GM04504 (cell line): ENCODE data around the gene SRCAP.

Experiments
- DNase-seq: peaks from one replicate; pipeline ENCODE4 v3.0.0-alpha.2; 2012; ENCODE audit warnings: low read depth

The SRCAP gene

DNA sequence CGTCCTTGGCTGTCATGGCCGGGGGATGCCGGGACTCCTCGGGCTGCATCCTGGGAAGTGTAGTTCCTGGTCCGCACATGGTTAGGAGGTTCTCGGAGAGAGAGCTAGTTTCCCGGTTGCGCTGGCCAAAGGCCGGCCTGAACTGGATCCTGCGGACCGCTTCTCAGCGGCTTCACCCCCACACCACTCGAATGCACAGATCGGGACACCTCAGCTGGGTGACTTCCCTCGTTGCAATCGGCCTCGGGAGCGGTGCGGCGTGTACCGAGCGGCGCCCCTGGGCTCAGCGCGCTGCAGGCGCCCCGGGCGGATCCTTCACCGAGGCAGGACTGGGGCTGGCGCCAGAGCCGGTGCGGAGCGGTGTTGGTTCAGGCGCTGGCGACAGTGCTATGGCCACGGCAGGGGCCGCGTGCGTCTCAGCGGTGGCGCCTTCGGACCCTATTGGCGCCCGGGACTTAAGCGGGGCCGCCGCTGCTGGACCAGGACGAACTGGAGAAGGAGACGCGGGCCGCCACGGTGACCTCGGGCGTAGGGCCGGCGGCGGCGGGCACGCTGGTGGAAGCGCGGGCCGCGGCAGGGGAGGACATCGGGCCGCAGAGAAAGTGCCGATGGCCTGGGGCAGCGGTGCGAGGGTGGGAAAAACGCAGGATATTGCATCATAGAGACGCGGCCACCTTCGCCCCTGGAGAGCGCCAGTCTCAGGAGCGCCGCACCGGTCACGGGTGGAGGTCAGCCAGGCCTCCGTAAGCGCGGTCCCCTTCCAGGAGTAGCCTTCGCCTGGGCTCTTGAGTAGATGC, 76.6 kb downstream of the SRCAP start:
- DNase-seq, result peak; percentile 57

DNA sequence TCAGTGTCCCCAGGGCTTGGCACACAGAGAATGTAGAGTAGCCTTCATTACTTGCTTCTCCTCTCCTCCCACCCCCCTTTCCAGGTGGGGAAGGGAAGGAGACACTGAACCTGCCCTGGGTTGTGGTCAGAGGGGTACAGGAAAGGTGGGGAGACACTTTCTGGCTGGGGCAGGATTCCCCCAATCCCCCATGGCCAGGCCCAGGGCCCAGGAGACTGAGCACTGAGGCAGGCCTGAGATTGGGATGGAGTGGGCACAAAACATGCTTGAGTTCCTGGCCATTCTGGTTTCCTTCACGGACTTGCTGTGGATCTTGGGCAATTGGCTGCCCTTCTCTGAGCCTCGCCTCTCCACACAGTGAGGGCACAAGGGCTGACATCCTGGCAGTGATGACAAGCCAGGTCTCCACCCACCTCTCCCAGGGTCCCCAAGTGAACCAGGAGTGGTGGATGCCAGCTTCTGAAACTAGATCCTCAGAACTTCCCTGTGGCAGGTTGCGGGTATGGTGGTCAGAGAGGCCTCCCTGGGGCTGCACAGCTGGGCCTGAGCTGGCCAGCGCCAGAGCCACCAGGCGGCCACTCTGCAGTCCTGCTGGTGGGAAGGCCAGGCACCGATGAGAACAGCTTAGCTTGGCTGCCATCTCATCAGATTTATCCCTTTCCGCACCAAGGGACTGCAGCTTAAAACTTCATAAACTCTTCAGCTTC, 78.8 kb downstream of the SRCAP start:
- DNase-seq, result no peak

DNA sequence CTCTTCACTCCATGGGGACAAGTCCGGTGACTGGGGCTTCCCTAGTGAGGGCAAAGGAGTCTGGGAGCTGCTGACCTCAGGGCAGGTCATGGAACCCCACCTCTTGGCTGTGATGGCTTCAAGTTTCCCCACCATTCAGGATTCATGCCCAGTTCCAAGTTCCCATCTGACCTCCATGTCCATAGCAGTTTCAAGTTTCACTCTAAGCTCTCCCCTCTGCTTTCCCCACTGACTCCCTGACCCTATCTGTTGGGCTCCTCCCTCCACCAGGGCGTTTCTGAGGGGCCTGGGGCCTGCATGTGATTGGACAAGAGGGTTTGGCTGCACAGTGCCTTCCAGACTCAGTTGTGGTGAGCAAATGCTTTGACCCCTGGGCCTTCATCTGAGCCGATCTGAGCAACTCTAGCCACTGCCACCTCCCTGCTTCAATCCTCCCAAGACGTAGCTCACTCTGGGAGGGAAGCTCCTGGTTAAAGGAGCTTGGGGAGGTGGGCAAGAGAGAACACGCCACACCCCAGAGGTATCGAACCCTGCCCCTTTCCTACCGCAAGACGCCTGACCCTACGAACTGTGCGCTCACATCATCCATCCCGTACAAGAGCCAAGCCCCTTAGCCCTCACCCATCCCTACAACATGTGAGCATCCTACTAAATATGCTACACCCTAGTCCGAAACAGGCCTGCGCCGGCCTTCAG, 79.7 kb downstream of the SRCAP start:
- no peak for DNase-seq

GRCh38 chr16:30779596-30779995, 80.6 kb downstream of the SRCAP start:
- DNase-seq, result no peak

- DNase-seq, result no peak
These were observed 81.0 kb downstream of the SRCAP start for GRCh38 chr16:30780021-30780420.

- DNase-seq, result no peak
These were observed 81.6 kb downstream of the SRCAP start for GRCh38 chr16:30780549-30780948.

DNA sequence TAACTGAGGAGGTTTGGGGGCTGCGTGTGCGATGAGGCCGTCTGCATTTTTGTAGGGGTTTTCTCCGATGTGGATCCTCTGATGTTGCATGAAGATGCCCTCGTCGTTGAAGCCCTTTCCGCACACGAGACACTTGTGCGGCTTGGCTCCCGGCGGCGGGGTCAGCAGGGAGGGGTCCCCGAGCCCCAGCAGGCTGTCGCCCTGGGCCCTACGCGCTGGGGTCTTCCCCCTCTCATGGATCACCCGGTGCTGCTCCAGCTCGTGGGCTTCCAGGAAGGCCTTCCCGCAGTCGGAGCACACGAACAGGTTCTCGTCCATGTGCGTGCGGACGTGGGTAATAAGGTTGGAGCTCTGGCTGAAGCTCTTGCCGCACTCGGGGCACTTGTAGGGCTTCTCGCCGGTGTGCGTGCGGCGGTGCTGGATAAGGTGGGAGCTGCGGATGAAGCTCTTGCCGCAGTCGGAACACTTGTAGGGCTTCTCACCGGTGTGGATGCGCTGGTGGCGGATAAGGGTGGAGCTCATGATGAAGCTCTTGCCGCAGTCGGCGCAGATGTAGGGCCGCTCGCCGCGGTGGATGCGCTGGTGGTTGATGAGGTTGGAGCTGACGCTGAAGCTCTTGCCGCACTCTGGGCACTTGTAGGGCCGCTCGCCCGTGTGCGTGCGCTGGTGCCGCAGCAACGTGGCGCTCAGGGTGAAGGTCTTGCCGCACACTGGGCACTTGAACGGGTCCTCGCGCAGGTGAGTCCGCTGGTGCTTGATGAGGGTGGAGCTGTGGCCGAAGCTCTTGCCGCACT, 83.7 kb downstream of the SRCAP start:
- DNase-seq, result no peak

DNA sequence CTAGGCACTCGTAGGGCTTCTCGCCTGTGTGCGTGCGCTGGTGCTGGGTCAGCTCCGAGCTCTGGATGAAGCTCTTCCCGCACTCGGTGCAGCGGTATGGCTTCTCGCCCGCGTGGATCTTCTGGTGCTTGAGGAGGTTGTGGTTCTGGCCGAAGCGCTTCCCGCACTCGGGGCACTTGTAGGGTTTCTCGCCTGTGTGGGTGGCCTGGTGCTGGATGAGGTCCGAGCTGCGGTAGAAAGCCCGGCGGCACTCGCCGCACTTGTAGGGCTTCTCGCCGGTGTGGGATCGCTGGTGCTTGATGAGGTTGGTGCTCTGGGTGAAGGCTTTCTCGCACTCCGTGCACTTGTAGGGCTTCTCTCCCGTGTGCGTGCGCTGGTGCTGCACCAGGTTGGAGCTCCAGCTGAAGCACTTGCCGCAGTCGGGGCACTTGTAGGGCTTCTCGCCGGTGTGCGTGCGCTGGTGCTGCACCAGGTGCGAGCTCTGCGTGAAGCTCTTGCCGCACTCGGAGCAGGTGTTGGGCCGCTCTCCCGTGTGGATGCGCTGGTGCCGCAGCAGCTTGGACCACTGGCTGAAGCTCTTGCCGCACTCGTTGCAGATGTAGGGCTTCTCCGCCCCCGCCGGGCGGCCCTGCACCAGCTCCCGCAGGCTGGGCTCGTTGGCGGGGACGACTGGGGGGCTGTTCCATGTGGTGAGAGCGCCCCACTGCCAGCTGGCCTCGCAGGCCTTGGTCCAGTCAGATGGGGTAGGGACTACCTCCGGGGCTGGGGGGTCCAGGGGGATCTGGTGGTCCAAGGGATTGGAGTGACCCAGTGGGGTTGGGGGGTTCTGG, 84.5 kb downstream of the SRCAP start:
- no peak for DNase-seq

GRCh38 chr16:30784215-30784614, 85.2 kb downstream of the SRCAP start:
- DNase-seq, result no peak

GRCh38 chr16:30785126-30786106, 86.4 kb downstream of the SRCAP start:
- no peak for DNase-seq

DNA sequence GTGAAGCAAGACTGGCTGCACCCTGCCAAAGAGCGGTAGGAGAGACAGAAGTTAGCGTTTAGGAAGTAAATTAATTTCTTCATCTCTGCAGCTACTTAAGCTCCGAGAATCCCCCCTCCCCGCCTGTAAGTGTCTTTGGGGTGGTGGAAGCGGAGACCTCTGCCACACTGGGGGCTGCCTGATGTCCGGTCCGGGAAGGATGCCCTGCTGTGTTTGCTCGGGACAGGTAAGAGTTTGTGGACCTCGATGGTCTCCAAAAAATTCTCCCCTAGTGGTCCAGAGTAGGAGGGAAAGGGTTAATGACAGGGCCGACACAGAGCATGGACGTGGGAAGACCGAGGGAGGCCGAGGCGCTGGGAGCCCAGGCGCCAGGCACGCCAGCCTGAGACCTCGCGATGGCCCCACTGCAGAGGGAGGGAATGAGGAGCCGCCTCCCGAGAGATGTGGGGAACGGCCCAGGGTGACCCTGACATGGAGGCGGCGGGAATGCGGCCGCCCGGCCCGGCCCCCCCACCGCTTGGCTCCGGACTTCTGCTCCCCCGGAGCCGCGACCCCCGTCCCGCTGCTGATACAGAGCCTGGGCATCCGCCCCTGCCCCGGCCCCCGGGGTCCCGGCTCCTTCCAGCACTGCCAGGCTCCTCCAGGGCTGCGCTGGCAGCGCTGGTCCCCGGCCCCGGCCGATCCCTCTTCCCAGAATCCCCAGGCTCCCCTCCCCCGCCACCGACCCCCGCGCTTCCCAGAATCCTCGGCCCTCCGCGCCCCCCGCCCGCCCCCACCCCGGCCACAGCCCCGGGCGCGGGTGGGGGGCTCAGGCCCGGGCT, 87.4 kb downstream of the SRCAP start:
- DNase-seq, result no peak

GRCh38 chr16:30786936-30787612, 88.1 kb downstream of the SRCAP start, which contains the start of gene ZNF629:
ZNF629 (minus strand) TSS chr16:30787205; CDS start chr16:30784482, 2,723 bp downstream.
- no peak for DNase-seq

DNA sequence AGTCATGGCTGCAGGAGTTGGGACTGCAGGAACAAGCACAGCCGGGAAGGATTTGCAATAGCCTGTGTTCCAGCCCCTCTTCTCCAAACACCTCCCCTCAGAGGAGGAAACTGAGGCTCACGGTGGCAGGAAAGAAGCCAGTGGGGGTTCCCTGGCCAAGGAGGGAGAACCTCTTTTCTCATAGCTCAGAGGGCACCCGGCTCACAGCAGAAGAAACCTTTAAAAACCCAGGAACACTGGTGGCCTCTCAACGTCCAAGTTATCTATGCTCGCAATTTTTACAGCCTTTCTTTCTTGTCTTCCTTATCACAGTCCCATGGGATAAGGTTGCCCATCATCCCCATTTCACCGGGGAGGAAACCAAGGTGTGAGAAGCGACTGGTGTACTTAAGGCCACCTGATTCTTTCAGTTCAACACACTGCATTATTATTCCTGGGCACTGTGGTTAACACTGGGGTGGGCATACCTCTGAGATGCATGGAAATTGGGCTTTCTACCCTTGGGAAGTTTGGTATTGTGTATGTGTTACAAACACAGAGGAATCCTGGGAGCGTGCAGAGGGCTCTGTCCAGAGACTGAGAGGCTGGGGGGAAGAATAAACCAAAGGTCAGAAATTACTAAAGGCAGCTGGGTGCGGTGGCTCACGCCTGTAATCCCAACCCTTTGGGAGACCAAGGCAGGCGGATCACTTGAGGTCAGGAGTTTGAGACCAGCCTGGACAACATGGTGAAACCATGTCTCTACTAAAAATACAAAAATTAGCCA, 88.8 kb downstream of the SRCAP start:
- DNase-seq, result no peak
